ENCODE measurements around the gene AFF1.
"Not testable (repeated sequence)": the region's sequence is repeated elsewhere in the genome, so short reads cannot be mapped to it uniquely, and the experiment has no call there.

AFF1 gene

GRCh38 chr4:87144356-87144755 lies 209.5 kb downstream of the AFF1 start:
- in situ Hi-C loops (cut with HindIII; ENCODE audit: low sequenced_read_pairs) = no loop called here
- H3K4me3 ChIP-seq (ENCODE audit: low read depth, low read length) = no peak overlapping the region
- no peak for TF ChIP-seq CTCF (IDR thresholded peaks at IDR 0.05; ENCODE audit: low read depth, low read length)
- no peak for DNase-seq (ENCODE audit: low read depth, low spot score)

- in situ Hi-C loops (cut with HindIII; ENCODE audit: low sequenced_read_pairs); DNase-seq (ENCODE audit: low read depth, low spot score); H3K4me3 ChIP-seq (ENCODE audit: low read depth, low read length): not testable (repeated sequence)
These were observed 211.1 kb downstream of the AFF1 start for GRCh38 chr4:87145934-87146333.

GRCh38 chr4:87147116-87147515 lies 212.3 kb downstream of the AFF1 start:
- H3K4me3 ChIP-seq (ENCODE audit: low read depth, low read length) = no peak overlapping the region
- in situ Hi-C loops (cut with HindIII; ENCODE audit: low sequenced_read_pairs) = no loop called here
- no peak for TF ChIP-seq CTCF (IDR thresholded peaks at IDR 0.05; ENCODE audit: low read depth, low read length)
- DNase-seq (ENCODE audit: low read depth, low spot score) = no peak

GRCh38 chr4:87150498-87151261 lies 215.9 kb downstream of the AFF1 start:
- DNase-seq (ENCODE audit: low read depth, low spot score) = peak; percentile 79
- peak; percentile 85 for TF ChIP-seq CTCF (IDR thresholded peaks at IDR 0.05; ENCODE audit: low read depth, low read length)
- in situ Hi-C loops (cut with HindIII; ENCODE audit: low sequenced_read_pairs) = no loop called here
- H3K4me3 ChIP-seq (ENCODE audit: low read depth, low read length) = no peak overlapping the region

GRCh38 chr4:87151730-87152129 lies 216.9 kb downstream of the AFF1 start:
- TF ChIP-seq CTCF (IDR thresholded peaks at IDR 0.05; ENCODE audit: low read depth, low read length) = no peak
- no peak overlapping the region for H3K4me3 ChIP-seq (ENCODE audit: low read depth, low read length)
- DNase-seq (ENCODE audit: low read depth, low spot score) = no peak
- in situ Hi-C loops (cut with HindIII; ENCODE audit: low sequenced_read_pairs) = no loop called here

GRCh38 chr4:87152310-87153041 lies 217.7 kb downstream of the AFF1 start:
- in situ Hi-C loops (cut with HindIII; ENCODE audit: low sequenced_read_pairs) = no loop called here
- no peak overlapping the region for H3K4me3 ChIP-seq (ENCODE audit: low read depth, low read length)
- TF ChIP-seq CTCF (IDR thresholded peaks at IDR 0.05; ENCODE audit: low read depth, low read length) = no peak
- DNase-seq (ENCODE audit: low read depth, low spot score) = no peak
